SW480 (cell line): ENCODE results near the gene MYRIP.
"Not testable (repeated sequence)": the region's sequence is repeated elsewhere in the genome, so short reads cannot be mapped to it uniquely, and the experiment has no call there.

Source experiments
- DNase-seq: peaks from one replicate; pipeline ENCODE4 v3.0.0-alpha.2; 2016; ENCODE audit warnings: low spot score

Gene MYRIP

GRCh38 chr3:40084424-40084823 is 275.0 kb downstream of the MYRIP start:
- DNase-seq = not testable (repeated sequence)

GRCh38 chr3:40086890-40087883 is 277.8 kb downstream of the MYRIP start:
- no peak for DNase-seq

GRCh38 chr3:40088527-40089170 is 279.2 kb downstream of the MYRIP start:
- DNase-seq = no peak

- no peak for DNase-seq
These were observed 287.3 kb downstream of the MYRIP start for GRCh38 chr3:40096661-40097111.

GRCh38 chr3:40097131-40098117 is 288.0 kb downstream of the MYRIP start:
- no peak for DNase-seq

- DNase-seq = no peak
These were observed 288.9 kb downstream of the MYRIP start for GRCh38 chr3:40098261-40098759.

GRCh38 chr3:40099871-40100270 is 290.5 kb downstream of the MYRIP start:
- no peak for DNase-seq

- DNase-seq = no peak
These were observed 292.8 kb downstream of the MYRIP start for GRCh38 chr3:40102182-40102581.

GRCh38 chr3:40103829-40104228 is 294.4 kb downstream of the MYRIP start:
- DNase-seq = no peak

GRCh38 chr3:40104441-40104840 is 295.0 kb downstream of the MYRIP start:
- DNase-seq = no peak

- no peak for DNase-seq
These were observed 299.2 kb downstream of the MYRIP start for GRCh38 chr3:40108643-40109042.

GRCh38 chr3:40109641-40110490 is 300.5 kb downstream of the MYRIP start:
- peak; percentile 29 for DNase-seq

- DNase-seq = no peak
These were observed 307.2 kb downstream of the MYRIP start for GRCh38 chr3:40116478-40117177.

- DNase-seq = no peak
These were observed 308.7 kb downstream of the MYRIP start for GRCh38 chr3:40118091-40118490.

GRCh38 chr3:40120067-40120692 is 310.8 kb downstream of the MYRIP start:
- no peak for DNase-seq

- DNase-seq = peak; percentile 9
These were observed 311.4 kb downstream of the MYRIP start for GRCh38 chr3:40120806-40121205.

GRCh38 chr3:40124918-40125317 is 315.5 kb downstream of the MYRIP start:
- no peak for DNase-seq

- DNase-seq = no peak
These were observed 318.8 kb downstream of the MYRIP start for GRCh38 chr3:40128166-40128565.

- no peak for DNase-seq
These were observed 320.1 kb downstream of the MYRIP start for GRCh38 chr3:40129510-40129909.

GRCh38 chr3:40129981-40130380 is 320.6 kb downstream of the MYRIP start:
- DNase-seq = no peak
